Upper lobe of left lung (tissue), 6 donors: Measurements from ENCODE around the gene CA9. TPM values are rescaled to one million over a fixed set of nuclear protein-coding genes. Genes with fewer than 3 reads are reported as not detected.

Experiments used
- ATAC-seq, 2 donors: fragments of 200-7000 bp; cut with Tn5 transposase; one replicate each; pipeline ENCODE4 v1.9.1; 2022; ENCODE audit warnings: mild to moderate bottlenecking in 2 of 2, moderate library complexity in 2 of 2; ENCODE audit not compliant: low FRiP score in 2 of 2
- DNase-seq, 2 donors: peaks; one replicate each; pipeline ENCODE4 v3.0.0-alpha.2; 2019 to 2020
- H3K27ac ChIP-seq, 4 donors: fragments of 200-600 bp; sonication (generic); one replicate each; pipeline ENCODE4 v1.5.1; 2016 to 2019
- H3K27me3 ChIP-seq, 4 donors: fragments of 200-600 bp; sonication (generic); one replicate each; pipeline ENCODE4 v1.5.1; 2017 to 2019
- H3K36me3 ChIP-seq, 4 donors: fragments of 200-600 bp; sonication (generic); one replicate each; pipeline ENCODE4 v1.5.1; 2016 to 2019
- H3K4me1 ChIP-seq, 4 donors: fragments of 200-600 bp; sonication (generic); one replicate each; pipeline ENCODE4 v1.5.1; 2018 to 2019
- H3K4me3 ChIP-seq, 4 donors: fragments of 200-600 bp; sonication (generic); one replicate each; pipeline ENCODE4 v1.5.1; 2017 to 2019; ENCODE audit warnings: mild to moderate bottlenecking in 2 of 4, moderate library complexity in 1 of 4
- H3K9me3 ChIP-seq, 4 donors: fragments of 200-600 bp; sonication (generic); one replicate each; pipeline ENCODE4 v1.5.1; 2018 to 2019
- CTCF ChIP-seq, 6 experiments: fragments of 450-650 bp in 4 of 6; fragments of 200-600 bp in 2 of 6; sonication (generic) in 2 of 6; IDR thresholded peaks; one replicate each; pipeline ENCODE4 v1.5.1; 2016 to 2019; ENCODE audit warnings: antibody characterized with exemption in 6 of 6
- EP300 ChIP-seq, 4 donors: sonication (generic); formaldehyde crosslinking; IDR thresholded peaks; one replicate each; pipeline ENCODE4 v1.5.1; 2017; ENCODE audit warnings: antibody characterized with exemption in 4 of 4, control low read depth in 2 of 4
- POLR2A ChIP-seq, 4 donors: fragments of 450-650 bp; IDR thresholded peaks; one replicate each; pipeline ENCODE4 v1.5.1; 2016 to 2017; ENCODE audit warnings: antibody characterized with exemption in 4 of 4, mild to moderate bottlenecking in 2 of 4
- POLR2AphosphoS5 ChIP-seq, 2 donors: sonication (generic); formaldehyde crosslinking; IDR thresholded peaks; one replicate each; pipeline ENCODE4 v1.5.1; 2017; ENCODE audit warnings: antibody characterized with exemption in 2 of 2
- WGBS, 2 donors: methylation state at CpG; one replicate each; pipeline ENCODE4 v1.1.5; 2017 to 2018; 5-methylcytosine and 5-hydroxymethylcytosine counted together
- small RNA-seq, 4 donors: library from RNA; depleted of rRNA; stranded (forward); fragments of <200 nt; gene quantifications; one replicate each; pipeline ENCODE3, GENCODE V24; 2016
- total RNA-seq, 6 donors: library from RNA; depleted of rRNA in 4 of 6; stranded (reverse); fragments of >200 nt in 4 of 6; gene quantifications; one replicate each; pipeline versions ENCODE4 v1.1.0 to v1.2.1, GENCODE V29; 2016 to 2021
- donor health status: DM: no; HTN: no; CAD: no; lungs with moderate emphysema.
- donor health status: DM: no; HTN: yes; CAD: no; lungs with severe emphysema.

CA9 gene
- total RNA-seq, 6 donors from 2014 or later: 0.14 to 0.24 TPM; not detected in 4

GRCh38 chr9:35729700-35730485 lies 56.2 kb downstream of the CA9 start:
- H3K4me1 ChIP-seq: peaks cover 60 to 73% (median 62%) of the 10 kb centered on the region in 4 donors
- DNase-seq (peak in 1 of 2 donors; percentile 83), ATAC-seq (peak in 1 of 2 donors; percentile 38)
- peaks cover under 1 to 23% (median 14%) of the 10 kb centered on the region in 4 donors for H3K36me3 ChIP-seq
- no peaks in the 10 kb centered on the region for H3K27me3 ChIP-seq
- H3K9me3 ChIP-seq: no peaks in the 10 kb centered on the region
- H3K4me3 ChIP-seq: peak overlapping the region; percentile 16 to 85 (median 64)
- H3K27ac ChIP-seq: peak overlapping the region; percentile 94 to 99 (median 97)
- WGBS, 2 donors: 14 to 18% methylated on average over 6 of the region's 6 CpGs
- no peak for TF ChIP-seq POLR2A (IDR thresholded peaks at IDR 0.05)
- TF ChIP-seq CTCF (IDR thresholded peaks at IDR 0.05): peak; percentile 31 to 53 (median 48)
- peak; percentile 7 to 25 for TF ChIP-seq POLR2AphosphoS5 (IDR thresholded peaks at IDR 0.05)
- TF ChIP-seq EP300 (IDR thresholded peaks at IDR 0.05): no peak

GRCh38 chr9:35730486-35730854 lies 56.7 kb downstream of the CA9 start:
- no peak for ATAC-seq
- peak overlapping the region; percentile 0 to 85 (median 64) for H3K4me3 ChIP-seq
- no peaks in the 10 kb centered on the region for H3K9me3 ChIP-seq
- H3K36me3 ChIP-seq: peaks cover 6 to 23% (median 13%) of the 10 kb centered on the region in 4 donors
- H3K4me1 ChIP-seq: peaks cover 60 to 73% (median 62%) of the 10 kb centered on the region in 4 donors
- no peaks in the 10 kb centered on the region for H3K27me3 ChIP-seq
- DNase-seq: no peak
- 67 to 76% methylated on average over 2 of the region's 2 CpGs for WGBS, 2 donors
- TF ChIP-seq POLR2AphosphoS5 (IDR thresholded peaks at IDR 0.05) (no peak), CTCF (IDR thresholded peaks at IDR 0.05) (no peak), POLR2A (IDR thresholded peaks at IDR 0.05) (no peak), EP300 (IDR thresholded peaks at IDR 0.05) (no peak)
- peak overlapping the region; percentile 94 to 99 (median 97) for H3K27ac ChIP-seq

Small RNA genes within 50 kb of the gene (small RNA-seq; reads per million reads assigned to genes)
- 0 reads per million in 4 donors for gene RMRP
- gene RN7SL22P: 0 reads per million in 4 donors

Other genes with a start within 250 kb of the CA9 start
- gene RUSC2, start 183.8 kb upstream of the CA9 start, total RNA-seq: 10 to 100 TPM; 16.0 to 42.7 (median 28.0) TPM
- 10 to 100 TPM; 36.9 to 61.9 (median 43.6) TPM for gene TESK1, start 68.7 kb upstream of the CA9 start, total RNA-seq
- 10 to 100 TPM in 2 of 6 donors, 1 to 10 TPM in 4; 2.5 to 44.0 (median 7.2) TPM for gene CD72, start 55.5 kb upstream of the CA9 start, total RNA-seq
- gene SIT1, start 23.0 kb upstream of the CA9 start, total RNA-seq: 1 to 10 TPM in 5 of 6 donors, not detected in 1; 1.1 to 3.1 (median 1.8) TPM
- over 10,000 TPM in 2 of 6 donors, 1,000 to 10,000 TPM in 3, 100 to 1,000 TPM in 1; 886 to 22,003 (median 3,451) TPM for gene RMRP, start 15.9 kb upstream of the CA9 start, total RNA-seq
- 10 to 100 TPM; 17.8 to 49.4 (median 35.1) TPM for gene CCDC107, start 15.6 kb upstream of the CA9 start, total RNA-seq
- gene ARHGEF39, start 8.7 kb upstream of the CA9 start, total RNA-seq: 1 to 10 TPM in 2 of 6 donors, under 1 TPM in 3, not detected in 1; 0.30 to 1.1 (median 0.37) TPM
- gene TPM2, start 16.0 kb downstream of the CA9 start, total RNA-seq: 100 to 1,000 TPM in 5 of 6 donors, 10 to 100 TPM in 1; 89.3 to 265 (median 214) TPM
- gene TLN1, start 58.3 kb downstream of the CA9 start, total RNA-seq: 100 to 1,000 TPM; 237 to 557 (median 325) TPM
- gene CREB3, start 58.7 kb downstream of the CA9 start, total RNA-seq: 10 to 100 TPM; 27.2 to 61.3 (median 33.5) TPM
- gene GBA2, start 75.3 kb downstream of the CA9 start, total RNA-seq: 100 to 1,000 TPM in 1 of 6 donors, 10 to 100 TPM in 5; 60.4 to 189 (median 77.0) TPM
- 10 to 100 TPM; 20.1 to 34.4 (median 23.5) TPM for gene RGP1, start 75.4 kb downstream of the CA9 start, total RNA-seq
- gene MSMP, start 80.3 kb downstream of the CA9 start, total RNA-seq: 1 to 10 TPM in 2 of 6 donors, not detected in 4; 1.1 to 2.8 TPM
- 10 to 100 TPM in 4 of 6 donors, 1 to 10 TPM in 2; 8.3 to 46.1 (median 13.1) TPM for gene NPR2, start 117.7 kb downstream of the CA9 start, total RNA-seq
- gene SPAG8, start 138.3 kb downstream of the CA9 start, total RNA-seq: 10 to 100 TPM in 3 of 6 donors, 1 to 10 TPM in 3; 2.5 to 43.0 (median 13.3) TPM
- 10 to 100 TPM; 15.7 to 57.9 (median 42.2) TPM for gene HINT2, start 141.1 kb downstream of the CA9 start, total RNA-seq
- gene FAM221B, start 154.8 kb downstream of the CA9 start, total RNA-seq: under 1 TPM in 2 of 6 donors, not detected in 4; 0.10 to 0.15 TPM
- 10 to 100 TPM in 3 of 6 donors, 1 to 10 TPM in 3; 6.5 to 21.0 (median 10.0) TPM for gene TMEM8B, start 155.3 kb downstream of the CA9 start, total RNA-seq
- not detected for gene OR13J1, start 196.5 kb downstream of the CA9 start, total RNA-seq
- 10 to 100 TPM in 4 of 6 donors, 1 to 10 TPM in 2; 2.1 to 19.1 (median 10.6) TPM for gene HRCT1, start 232.3 kb downstream of the CA9 start, total RNA-seq
- gene SPAAR, start 235.6 kb downstream of the CA9 start, total RNA-seq: 10 to 100 TPM in 3 of 6 donors, 1 to 10 TPM in 3; 3.3 to 19.9 (median 8.5) TPM